Astrocyte of the cerebellum (primary cell): ENCODE data around the gene PDZD2.
A peak's percentile ranks its signal among the peaks of the same experiment; 100 is the strongest.
"Not testable (repeated sequence)": the region's sequence is repeated elsewhere in the genome, so short reads cannot be mapped to it uniquely, and the experiment has no call there.

Source experiments
- DNase-seq: peaks from one replicate; pipeline ENCODE4 v3.0.0-alpha.2; 2011; ENCODE audit warnings: low read depth
- H3K4me3 ChIP-seq: 2 replicates; pipeline ENCODE4 v1.5.1; 2011; ENCODE audit warnings: mild to moderate bottlenecking, low read depth, low read length, moderate library complexity
- in situ Hi-C: cut with HindIII; loops from 2 replicates; pipeline ENCODE4 v1.10.0; 2017; ENCODE audit warnings: low sequenced_read_pairs
- TF ChIP-seq, protein P1 (sequence below): IDR thresholded peaks from 2 replicates; pipeline ENCODE4 v1.5.1; 2012; ENCODE audit warnings: low read length, low read depth, moderate library complexity, mild to moderate bottlenecking; ENCODE audit errors: missing control alignments

The PDZD2 gene

DNA sequence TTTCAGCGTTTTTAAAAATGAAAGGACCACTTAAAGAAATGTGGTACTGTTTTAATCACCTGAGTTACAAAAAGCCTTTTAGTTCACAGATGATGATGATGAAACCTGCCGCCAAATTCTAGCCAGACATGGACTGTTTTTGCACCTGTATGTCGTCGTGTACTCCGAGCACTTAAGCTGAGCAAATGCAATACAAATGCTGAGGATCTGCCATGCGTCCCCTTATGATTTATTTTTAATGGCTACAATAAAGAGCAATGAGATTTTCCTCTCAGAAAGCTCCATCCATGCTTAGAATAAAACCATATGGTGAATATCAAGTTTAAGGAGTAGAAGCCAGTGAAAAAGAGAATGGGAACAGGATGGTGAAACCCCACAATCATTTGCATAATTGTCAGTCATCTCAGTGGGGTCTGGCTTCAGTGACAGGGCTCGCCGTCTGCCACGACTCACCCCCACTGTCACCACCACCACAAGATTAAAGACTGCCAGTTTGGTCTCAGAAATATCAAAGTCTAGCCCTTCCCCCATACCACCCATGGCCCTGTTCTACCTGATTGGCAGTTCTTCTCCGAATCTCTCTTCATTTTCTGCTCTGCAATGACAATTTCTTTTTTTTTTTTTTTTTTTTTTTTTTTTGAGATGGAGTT is 375.3 kb downstream of the PDZD2 start:
- in situ Hi-C loops, result no loop called here
- no peak for DNase-seq
- TF ChIP-seq, protein P1, sequence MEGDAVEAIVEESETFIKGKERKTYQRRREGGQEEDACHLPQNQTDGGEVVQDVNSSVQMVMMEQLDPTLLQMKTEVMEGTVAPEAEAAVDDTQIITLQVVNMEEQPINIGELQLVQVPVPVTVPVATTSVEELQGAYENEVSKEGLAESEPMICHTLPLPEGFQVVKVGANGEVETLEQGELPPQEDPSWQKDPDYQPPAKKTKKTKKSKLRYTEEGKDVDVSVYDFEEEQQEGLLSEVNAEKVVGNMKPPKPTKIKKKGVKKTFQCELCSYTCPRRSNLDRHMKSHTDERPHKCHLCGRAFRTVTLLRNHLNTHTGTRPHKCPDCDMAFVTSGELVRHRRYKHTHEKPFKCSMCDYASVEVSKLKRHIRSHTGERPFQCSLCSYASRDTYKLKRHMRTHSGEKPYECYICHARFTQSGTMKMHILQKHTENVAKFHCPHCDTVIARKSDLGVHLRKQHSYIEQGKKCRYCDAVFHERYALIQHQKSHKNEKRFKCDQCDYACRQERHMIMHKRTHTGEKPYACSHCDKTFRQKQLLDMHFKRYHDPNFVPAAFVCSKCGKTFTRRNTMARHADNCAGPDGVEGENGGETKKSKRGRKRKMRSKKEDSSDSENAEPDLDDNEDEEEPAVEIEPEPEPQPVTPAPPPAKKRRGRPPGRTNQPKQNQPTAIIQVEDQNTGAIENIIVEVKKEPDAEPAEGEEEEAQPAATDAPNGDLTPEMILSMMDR, result no peak
- H3K4me3 ChIP-seq, result no peak overlapping the region

DNA sequence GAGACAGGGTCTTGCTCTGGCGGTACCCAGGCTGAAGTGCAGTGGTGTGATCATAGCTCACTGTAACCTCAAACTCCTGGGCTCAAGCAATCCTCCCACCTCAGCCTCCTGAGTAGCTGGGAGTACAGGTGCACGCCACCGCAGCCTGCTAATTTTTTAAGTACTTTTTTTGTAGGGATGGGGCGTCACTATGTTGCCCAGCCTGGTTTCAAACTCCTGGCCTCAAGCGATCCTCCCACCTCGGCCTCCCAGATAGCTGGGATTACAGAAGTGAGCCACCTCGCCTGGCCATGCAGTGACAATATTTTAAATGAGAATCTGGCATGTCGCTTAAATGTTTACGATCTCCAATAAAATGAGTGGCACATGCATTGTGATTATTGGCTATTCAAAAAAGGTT is 376.3 kb downstream of the PDZD2 start:
- DNase-seq, in situ Hi-C loops, H3K4me3 ChIP-seq: not testable (repeated sequence)

DNA sequence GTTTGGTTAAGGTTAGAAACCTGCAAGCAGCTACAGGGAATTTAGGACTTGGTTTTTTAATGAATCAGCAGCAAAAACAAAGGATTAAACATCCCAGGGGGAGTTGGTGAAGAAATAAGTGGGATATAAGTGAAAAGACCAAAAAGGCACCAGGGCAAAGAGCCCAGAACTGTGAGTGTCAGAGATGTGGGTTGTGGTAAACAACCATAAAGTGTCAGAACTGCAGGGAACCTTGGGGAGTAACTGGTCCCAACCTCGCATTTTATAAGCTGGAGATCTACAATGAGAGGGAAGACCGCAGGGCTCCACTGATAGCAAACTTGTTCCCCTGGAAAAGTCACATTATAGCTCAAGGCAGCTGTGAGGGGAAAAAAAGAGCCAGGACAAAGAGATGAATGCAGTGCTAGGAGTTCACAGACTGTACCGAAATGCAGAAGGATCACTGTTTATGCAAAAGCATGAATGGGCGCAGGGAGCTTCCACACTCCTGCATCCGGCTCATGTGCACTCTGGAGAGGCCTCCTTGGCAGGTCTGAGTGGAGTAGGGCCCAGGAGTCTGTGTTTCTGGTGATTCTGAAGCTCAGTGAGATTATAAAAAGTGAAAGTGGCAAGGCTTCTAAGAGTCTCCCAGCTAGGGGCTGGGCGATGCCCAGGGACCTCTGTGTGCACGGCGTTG is 378.9 kb downstream of the PDZD2 start:
- TF ChIP-seq, protein P1, result no peak
- in situ Hi-C loops, result no loop called here
- peak; percentile 96 for DNase-seq
- peak overlapping the region; percentile 4 for H3K4me3 ChIP-seq

DNA sequence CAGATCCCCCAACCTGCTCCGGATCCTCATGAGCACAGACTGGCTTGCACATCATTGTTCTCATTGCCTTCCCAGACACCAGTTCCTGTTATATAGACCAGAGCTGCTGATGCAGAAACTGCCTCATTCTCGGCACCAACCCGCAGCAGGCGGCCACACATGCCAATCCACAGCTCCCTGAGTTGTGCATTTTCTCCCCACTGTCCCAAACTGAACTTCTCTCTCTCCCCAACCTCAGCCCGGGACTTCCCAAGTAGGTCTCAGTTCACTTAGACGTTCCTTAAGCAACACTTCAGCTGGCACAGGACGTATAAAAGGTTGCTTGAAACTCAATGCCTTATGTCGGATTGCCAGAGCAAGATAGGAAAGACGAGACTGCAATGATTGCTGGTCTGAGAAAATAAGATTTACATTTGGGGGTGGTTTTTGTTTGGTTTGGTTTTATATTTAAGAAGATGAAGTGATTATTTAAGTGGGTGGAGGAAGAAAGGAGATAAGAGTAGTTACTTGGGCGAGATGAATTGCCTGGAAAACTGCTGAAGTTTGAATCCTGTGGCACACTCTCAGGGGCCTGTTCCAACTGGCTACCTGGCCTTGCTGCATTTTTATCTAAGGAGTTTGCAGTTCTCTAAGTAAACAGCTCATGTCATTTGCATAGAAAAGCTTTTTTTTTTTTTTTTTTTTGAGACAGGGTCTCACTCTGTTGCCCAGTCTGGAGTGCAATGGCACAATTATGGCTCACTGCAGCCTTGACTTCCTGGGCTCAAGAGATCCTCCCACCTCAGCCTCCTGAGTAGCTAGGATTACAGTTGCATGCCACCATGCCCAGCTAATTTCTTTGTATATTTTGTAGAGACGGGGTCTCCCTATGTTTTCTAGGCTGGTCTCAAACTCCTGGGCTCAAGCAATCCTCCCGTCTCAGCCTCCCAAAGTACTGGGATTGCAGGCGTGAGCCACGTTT is 379.8 kb downstream of the PDZD2 start:
- DNase-seq, result no peak
- in situ Hi-C loops, result no loop called here
- peak overlapping the region; percentile 4 for H3K4me3 ChIP-seq
- TF ChIP-seq, protein P1, result no peak

DNA sequence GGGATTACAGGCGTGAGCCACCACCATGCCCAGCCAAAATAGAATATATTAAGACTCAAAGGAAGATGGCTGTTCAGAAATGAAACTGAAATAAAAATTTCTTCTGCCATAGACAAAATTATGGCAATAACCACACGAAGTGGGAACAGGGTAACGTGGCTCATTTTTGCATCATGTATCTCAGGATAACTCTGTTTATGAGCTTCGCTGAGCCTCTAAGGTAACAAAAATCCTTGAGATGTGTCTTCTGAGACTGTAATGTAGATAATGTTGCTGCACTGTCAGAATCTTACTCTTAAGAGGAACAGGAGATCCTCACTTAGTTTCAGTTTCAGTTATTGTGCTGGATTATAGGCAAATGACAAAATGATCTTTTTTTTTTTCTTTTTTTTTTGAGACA is 381.3 kb downstream of the PDZD2 start:
- no peak overlapping the region for H3K4me3 ChIP-seq
- in situ Hi-C loops, result no loop called here
- TF ChIP-seq, protein P1, result no peak
- DNase-seq, result no peak

DNA sequence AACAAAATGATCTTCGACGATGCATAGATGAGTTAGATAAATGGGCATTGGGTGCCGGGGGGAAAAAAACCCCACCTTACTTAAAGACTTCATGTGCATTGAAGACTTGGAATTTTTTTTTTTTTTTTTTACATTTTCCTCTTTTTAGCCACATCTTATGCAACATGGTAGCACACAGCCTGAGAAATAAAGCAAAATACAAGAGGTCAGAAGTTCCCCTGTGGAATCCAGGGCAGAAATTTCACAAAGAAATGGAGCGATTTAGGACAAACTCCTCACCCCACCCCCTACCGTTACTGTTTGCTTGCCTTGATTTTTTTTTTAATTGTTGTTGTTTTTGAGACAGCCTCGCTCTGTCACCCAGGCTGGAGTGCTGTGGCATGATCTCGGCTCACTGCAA is 382.0 kb downstream of the PDZD2 start:
- in situ Hi-C loops, result no loop called here
- no peak for DNase-seq
- no peak overlapping the region for H3K4me3 ChIP-seq
- TF ChIP-seq, protein P1, result no peak
